UCSD-AML1 (cell line): ENCODE results near the gene CENPVL2.
"Not testable (repeated sequence)": the region's sequence is repeated elsewhere in the genome, so short reads cannot be mapped to it uniquely, and the experiment has no call there.

Experiments used
- DNase-seq: peaks from one replicate; lab custom pipeline; 2025; ENCODE audit not compliant: unreplicated experiment; lab: John Stamatoyannopoulos, UW

The CENPVL2 gene

GRCh38 chrX:51682720-51683062 lies at the start of gene CENPVL2:
CENPVL2 (minus strand) TSS chrX:51682831; CDS start chrX:51682831, 0 bp downstream.
- DNase-seq = not testable (repeated sequence)

GRCh38 chrX:51728202-51728601 lies 45.6 kb upstream of the CENPVL2 start:
- no peak for DNase-seq

GRCh38 chrX:51712943-51713647 lies 30.5 kb upstream of the CENPVL2 start:
- DNase-seq = not testable (repeated sequence)

GRCh38 chrX:51710277-51711164 lies 27.9 kb upstream of the CENPVL2 start, which contains the start of gene CENPVL1:
CENPVL1 (plus strand) TSS chrX:51710512; CDS start chrX:51710512, 0 bp downstream.
- DNase-seq = not testable (repeated sequence)

- no peak for DNase-seq
These were observed 14.8 kb upstream of the CENPVL2 start for GRCh38 chrX:51697397-51697796.

- DNase-seq = no peak
These were observed 11.6 kb upstream of the CENPVL2 start for GRCh38 chrX:51694254-51694653.

- not testable (repeated sequence) for DNase-seq
These were observed 567 bp downstream of the CENPVL2 start for GRCh38 chrX:51681808-51682719.

- DNase-seq = not testable (repeated sequence)
These were observed 2.8 kb downstream of the CENPVL2 start for GRCh38 chrX:51679689-51680433.

GRCh38 chrX:51665981-51666380 lies 16.6 kb downstream of the CENPVL2 start:
- DNase-seq = no peak

- no peak for DNase-seq
These were observed 39.3 kb downstream of the CENPVL2 start for GRCh38 chrX:51643377-51643776.

- no peak for DNase-seq
These were observed 41.1 kb downstream of the CENPVL2 start for GRCh38 chrX:51641421-51642021.

- not testable (repeated sequence) for DNase-seq
These were observed 46.1 kb downstream of the CENPVL2 start for GRCh38 chrX:51636511-51636910.
